Measurements from ENCODE around the gene FAM222B. TPM values are rescaled to one million over a fixed set of nuclear protein-coding genes. Genes with fewer than 3 reads are reported as not detected.
A peak's percentile ranks its signal among the peaks of the same experiment; 100 is the strongest.

FAM222B gene
- total and polyA plus RNA-seq, 2 experiments from 2014 or later: 63.7 to 78.5 TPM

DNA sequence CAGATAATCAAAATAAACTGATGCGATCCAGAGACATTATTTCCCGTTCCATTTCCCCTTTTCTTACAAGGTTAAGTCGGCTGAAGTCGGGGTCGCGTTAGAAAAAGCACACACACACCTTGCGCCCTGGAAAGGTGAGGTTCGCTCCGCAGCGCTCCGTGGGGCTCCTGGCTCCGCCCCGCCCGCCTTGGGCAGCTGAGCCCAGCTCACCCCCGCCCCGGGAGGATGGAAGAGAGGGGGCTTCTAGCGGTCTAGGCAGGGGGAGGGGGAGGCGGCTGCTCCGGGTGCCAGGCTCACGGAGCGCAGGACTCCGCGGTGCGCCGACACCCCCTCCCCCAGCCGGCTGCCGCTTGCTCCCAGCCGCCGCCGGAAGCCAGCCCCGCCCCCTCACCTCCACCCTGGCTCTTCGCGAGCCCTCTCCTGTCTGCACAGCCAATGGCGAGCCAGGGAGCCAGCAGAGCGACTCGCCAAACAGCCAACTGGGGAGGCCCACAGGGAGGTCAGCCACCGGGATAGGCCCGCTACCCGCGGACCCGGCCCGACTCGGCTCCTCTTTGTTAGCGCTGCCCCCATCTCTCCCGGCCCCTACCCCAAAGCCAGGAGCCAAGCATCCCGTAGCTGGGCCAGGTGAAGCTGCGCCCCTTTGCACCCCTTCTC lies 30.4 kb downstream of the FAM222B start:
- H3K79me2 ChIP-seq (replicated peaks; ENCODE audit: insufficient read depth): peaks cover 83% of the 10 kb centered on the region
- ATAC-seq (peak; percentile 97), DNase-seq (ENCODE audit: low spot score) (peak; percentile 99)
- H3F3A ChIP-seq (replicated peaks; ENCODE audit: low read depth): peaks cover 13% of the 10 kb centered on the region; the same call in 1 of the 2 replicates
- Mint-ChIP-seq H3K9me3 (no peaks in the 10 kb centered on the region), H3K36me3 (ENCODE audit: low read depth) (peaks cover 3% of the 10 kb centered on the region; the same call in 2 of the 3 replicates), H3K4me3 (peak overlapping the region; percentile 88), H3K27me3 (ENCODE audit: insufficient read depth, low read depth, poor library complexity) (peaks cover 9% of the 10 kb centered on the region), H3K4me1 (peaks cover 42% of the 10 kb centered on the region), H3K27ac (peak overlapping the region; percentile 94)
- no peaks in the 10 kb centered on the region for H3K9me2 ChIP-seq (ENCODE audit: insufficient read depth)
- H3K4me2 ChIP-seq: peak overlapping the region; percentile 79
- H3K27me3 ChIP-seq (ENCODE audit: insufficient read depth): no peaks in the 10 kb centered on the region
- H3K4me1 ChIP-seq (ENCODE audit: insufficient read depth): peaks cover 36% of the 10 kb centered on the region
- TF ChIP-seq, protein P1, sequence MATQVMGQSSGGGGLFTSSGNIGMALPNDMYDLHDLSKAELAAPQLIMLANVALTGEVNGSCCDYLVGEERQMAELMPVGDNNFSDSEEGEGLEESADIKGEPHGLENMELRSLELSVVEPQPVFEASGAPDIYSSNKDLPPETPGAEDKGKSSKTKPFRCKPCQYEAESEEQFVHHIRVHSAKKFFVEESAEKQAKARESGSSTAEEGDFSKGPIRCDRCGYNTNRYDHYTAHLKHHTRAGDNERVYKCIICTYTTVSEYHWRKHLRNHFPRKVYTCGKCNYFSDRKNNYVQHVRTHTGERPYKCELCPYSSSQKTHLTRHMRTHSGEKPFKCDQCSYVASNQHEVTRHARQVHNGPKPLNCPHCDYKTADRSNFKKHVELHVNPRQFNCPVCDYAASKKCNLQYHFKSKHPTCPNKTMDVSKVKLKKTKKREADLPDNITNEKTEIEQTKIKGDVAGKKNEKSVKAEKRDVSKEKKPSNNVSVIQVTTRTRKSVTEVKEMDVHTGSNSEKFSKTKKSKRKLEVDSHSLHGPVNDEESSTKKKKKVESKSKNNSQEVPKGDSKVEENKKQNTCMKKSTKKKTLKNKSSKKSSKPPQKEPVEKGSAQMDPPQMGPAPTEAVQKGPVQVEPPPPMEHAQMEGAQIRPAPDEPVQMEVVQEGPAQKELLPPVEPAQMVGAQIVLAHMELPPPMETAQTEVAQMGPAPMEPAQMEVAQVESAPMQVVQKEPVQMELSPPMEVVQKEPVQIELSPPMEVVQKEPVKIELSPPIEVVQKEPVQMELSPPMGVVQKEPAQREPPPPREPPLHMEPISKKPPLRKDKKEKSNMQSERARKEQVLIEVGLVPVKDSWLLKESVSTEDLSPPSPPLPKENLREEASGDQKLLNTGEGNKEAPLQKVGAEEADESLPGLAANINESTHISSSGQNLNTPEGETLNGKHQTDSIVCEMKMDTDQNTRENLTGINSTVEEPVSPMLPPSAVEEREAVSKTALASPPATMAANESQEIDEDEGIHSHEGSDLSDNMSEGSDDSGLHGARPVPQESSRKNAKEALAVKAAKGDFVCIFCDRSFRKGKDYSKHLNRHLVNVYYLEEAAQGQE (IDR thresholded peaks at IDR 0.05; ENCODE audit: unreplicated experiment): no peak
- peak; percentile 84 for TF ChIP-seq POLR2AphosphoS5 (IDR thresholded peaks at IDR 0.05; ENCODE audit: low read depth)
- no peak for TF ChIP-seq NANOG (IDR thresholded peaks at IDR 0.05; ENCODE audit: borderline replicate concordance)
- H2AFZ ChIP-seq: no peak overlapping the region
- H3K4me3 ChIP-seq: peak overlapping the region; percentile 74
- peak overlapping the region; percentile 97 for H3K27ac ChIP-seq (ENCODE audit: low read depth)
- no peaks in the 10 kb centered on the region for H3K36me3 ChIP-seq (ENCODE audit: insufficient read depth)
- H4K20me1 ChIP-seq (replicated peaks; ENCODE audit: insufficient read depth): peaks cover 3% of the 10 kb centered on the region; the same call in 1 of the 2 replicates

DNA sequence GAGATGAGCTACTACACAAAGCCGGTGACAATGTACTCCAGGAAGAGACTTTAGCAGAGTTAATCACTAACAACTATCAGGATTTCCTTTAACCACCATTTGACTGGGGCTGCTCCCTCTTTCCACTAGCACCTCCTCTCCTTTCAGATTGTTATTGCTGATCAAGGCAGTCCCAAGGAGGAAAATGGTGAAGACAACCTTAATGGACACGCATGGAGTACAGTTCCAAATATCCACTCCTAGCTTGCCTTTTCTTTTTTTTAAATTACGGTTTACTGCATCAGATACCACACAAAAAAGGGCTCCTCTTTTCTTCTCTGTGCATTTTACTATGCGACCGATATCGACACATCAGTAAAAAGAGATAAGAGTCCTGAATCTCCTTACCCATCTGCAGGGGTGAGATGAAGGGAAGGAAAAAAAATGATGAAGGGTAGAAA lies 30.9 kb downstream of the FAM222B start:
- Mint-ChIP-seq H3K4me1 (peaks cover 43% of the 10 kb centered on the region), H3K36me3 (ENCODE audit: low read depth) (peaks cover 6% of the 10 kb centered on the region), H3K27ac (peak overlapping the region; percentile 94), H3K27me3 (ENCODE audit: insufficient read depth, low read depth, poor library complexity) (peaks cover 11% of the 10 kb centered on the region), H3K4me3 (peak overlapping the region; percentile 88), H3K9me3 (no peaks in the 10 kb centered on the region)
- DNase-seq (ENCODE audit: low spot score) (peak; percentile 38), ATAC-seq (peak; percentile 4)
- Histone ChIP-seq H3F3A (replicated peaks; ENCODE audit: low read depth) (peaks cover 13% of the 10 kb centered on the region; the same call in 1 of the 2 replicates), H4K20me1 (replicated peaks; ENCODE audit: insufficient read depth) (peaks cover 4% of the 10 kb centered on the region), H3K27ac (ENCODE audit: low read depth) (peak overlapping the region; percentile 92), H3K36me3 (ENCODE audit: insufficient read depth) (no peaks in the 10 kb centered on the region), H3K4me3 (peak overlapping the region; percentile 74), H3K79me2 (replicated peaks; ENCODE audit: insufficient read depth) (peaks cover 83% of the 10 kb centered on the region), H3K27me3 (ENCODE audit: insufficient read depth) (no peaks in the 10 kb centered on the region), H3K4me1 (ENCODE audit: insufficient read depth) (peaks cover 40% of the 10 kb centered on the region), H3K9me2 (ENCODE audit: insufficient read depth) (no peaks in the 10 kb centered on the region), H3K4me2 (peak overlapping the region; percentile 79), H2AFZ (no peak overlapping the region)
- TF ChIP-seq CREB1 (CRISPR knock-in tag; IDR thresholded peaks at IDR 0.05; ENCODE audit: low read depth): no peak
- TF ChIP-seq, protein P2, sequence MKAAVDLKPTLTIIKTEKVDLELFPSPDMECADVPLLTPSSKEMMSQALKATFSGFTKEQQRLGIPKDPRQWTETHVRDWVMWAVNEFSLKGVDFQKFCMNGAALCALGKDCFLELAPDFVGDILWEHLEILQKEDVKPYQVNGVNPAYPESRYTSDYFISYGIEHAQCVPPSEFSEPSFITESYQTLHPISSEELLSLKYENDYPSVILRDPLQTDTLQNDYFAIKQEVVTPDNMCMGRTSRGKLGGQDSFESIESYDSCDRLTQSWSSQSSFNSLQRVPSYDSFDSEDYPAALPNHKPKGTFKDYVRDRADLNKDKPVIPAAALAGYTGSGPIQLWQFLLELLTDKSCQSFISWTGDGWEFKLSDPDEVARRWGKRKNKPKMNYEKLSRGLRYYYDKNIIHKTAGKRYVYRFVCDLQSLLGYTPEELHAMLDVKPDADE (IDR thresholded peaks at IDR 0.05): no peak
- TF ChIP-seq, protein P3, sequence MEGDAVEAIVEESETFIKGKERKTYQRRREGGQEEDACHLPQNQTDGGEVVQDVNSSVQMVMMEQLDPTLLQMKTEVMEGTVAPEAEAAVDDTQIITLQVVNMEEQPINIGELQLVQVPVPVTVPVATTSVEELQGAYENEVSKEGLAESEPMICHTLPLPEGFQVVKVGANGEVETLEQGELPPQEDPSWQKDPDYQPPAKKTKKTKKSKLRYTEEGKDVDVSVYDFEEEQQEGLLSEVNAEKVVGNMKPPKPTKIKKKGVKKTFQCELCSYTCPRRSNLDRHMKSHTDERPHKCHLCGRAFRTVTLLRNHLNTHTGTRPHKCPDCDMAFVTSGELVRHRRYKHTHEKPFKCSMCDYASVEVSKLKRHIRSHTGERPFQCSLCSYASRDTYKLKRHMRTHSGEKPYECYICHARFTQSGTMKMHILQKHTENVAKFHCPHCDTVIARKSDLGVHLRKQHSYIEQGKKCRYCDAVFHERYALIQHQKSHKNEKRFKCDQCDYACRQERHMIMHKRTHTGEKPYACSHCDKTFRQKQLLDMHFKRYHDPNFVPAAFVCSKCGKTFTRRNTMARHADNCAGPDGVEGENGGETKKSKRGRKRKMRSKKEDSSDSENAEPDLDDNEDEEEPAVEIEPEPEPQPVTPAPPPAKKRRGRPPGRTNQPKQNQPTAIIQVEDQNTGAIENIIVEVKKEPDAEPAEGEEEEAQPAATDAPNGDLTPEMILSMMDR (conservative IDR thresholded peaks at IDR 0.05; ENCODE audit: low read depth in 2 of 2): 0 out of 4 replicates have a peak, but pooled peaks of 1 of the 2 experiments have one; percentile 8
- TF ChIP-seq, protein P4, sequence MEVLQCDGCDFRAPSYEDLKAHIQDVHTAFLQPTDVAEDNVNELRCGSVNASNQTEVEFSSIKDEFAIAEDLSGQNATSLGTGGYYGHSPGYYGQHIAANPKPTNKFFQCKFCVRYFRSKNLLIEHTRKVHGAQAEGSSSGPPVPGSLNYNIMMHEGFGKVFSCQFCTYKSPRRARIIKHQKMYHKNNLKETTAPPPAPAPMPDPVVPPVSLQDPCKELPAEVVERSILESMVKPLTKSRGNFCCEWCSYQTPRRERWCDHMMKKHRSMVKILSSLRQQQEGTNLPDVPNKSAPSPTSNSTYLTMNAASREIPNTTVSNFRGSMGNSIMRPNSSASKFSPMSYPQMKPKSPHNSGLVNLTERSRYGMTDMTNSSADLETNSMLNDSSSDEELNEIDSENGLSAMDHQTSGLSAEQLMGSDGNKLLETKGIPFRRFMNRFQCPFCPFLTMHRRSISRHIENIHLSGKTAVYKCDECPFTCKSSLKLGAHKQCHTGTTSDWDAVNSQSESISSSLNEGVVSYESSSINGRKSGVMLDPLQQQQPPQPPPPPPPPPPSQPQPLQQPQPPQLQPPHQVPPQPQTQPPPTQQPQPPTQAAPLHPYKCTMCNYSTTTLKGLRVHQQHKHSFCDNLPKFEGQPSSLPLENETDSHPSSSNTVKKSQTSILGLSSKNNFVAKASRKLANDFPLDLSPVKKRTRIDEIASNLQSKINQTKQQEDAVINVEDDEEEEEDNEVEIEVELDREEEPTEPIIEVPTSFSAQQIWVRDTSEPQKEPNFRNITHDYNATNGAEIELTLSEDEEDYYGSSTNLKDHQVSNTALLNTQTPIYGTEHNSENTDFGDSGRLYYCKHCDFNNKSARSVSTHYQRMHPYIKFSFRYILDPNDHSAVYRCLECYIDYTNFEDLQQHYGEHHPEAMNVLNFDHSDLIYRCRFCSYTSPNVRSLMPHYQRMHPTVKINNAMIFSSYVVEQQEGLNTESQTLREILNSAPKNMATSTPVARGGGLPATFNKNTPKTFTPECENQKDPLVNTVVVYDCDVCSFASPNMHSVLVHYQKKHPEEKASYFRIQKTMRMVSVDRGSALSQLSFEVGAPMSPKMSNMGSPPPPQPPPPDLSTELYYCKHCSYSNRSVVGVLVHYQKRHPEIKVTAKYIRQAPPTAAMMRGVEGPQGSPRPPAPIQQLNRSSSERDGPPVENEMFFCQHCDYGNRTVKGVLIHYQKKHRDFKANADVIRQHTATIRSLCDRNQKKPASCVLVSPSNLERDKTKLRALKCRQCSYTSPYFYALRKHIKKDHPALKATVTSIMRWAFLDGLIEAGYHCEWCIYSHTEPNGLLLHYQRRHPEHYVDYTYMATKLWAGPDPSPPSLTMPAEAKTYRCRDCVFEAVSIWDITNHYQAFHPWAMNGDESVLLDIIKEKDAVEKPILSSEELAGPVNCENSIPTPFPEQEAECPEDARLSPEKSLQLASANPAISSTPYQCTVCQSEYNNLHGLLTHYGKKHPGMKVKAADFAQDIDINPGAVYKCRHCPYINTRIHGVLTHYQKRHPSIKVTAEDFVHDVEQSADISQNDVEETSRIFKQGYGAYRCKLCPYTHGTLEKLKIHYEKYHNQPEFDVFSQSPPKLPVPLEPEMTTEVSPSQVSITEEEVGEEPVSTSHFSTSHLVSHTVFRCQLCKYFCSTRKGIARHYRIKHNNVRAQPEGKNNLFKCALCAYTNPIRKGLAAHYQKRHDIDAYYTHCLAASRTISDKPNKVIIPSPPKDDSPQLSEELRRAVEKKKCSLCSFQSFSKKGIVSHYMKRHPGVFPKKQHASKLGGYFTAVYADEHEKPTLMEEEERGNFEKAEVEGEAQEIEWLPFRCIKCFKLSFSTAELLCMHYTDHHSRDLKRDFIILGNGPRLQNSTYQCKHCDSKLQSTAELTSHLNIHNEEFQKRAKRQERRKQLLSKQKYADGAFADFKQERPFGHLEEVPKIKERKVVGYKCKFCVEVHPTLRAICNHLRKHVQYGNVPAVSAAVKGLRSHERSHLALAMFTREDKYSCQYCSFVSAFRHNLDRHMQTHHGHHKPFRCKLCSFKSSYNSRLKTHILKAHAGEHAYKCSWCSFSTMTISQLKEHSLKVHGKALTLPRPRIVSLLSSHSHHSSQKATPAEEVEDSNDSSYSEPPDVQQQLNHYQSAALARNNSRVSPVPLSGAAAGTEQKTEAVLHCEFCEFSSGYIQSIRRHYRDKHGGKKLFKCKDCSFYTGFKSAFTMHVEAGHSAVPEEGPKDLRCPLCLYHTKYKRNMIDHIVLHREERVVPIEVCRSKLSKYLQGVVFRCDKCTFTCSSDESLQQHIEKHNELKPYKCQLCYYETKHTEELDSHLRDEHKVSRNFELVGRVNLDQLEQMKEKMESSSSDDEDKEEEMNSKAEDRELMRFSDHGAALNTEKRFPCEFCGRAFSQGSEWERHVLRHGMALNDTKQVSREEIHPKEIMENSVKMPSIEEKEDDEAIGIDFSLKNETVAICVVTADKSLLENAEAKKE (CRISPR knock-in tag; IDR thresholded peaks at IDR 0.05): no peak
